GM12891 (cell line): ENCODE results near the gene PXDN.

ENCODE experiments used
- PAX5 ChIP-seq: IDR thresholded peaks from 2 replicates; pipeline ENCODE4 v1.6.1; 2011; ENCODE audit warnings: low read length, moderate library complexity, mild to moderate bottlenecking; ENCODE audit not compliant: insufficient read depth, severe bottlenecking
- POLR2A ChIP-seq: IDR thresholded peaks from 2 replicates; pipeline ENCODE4 v1.6.1; 2011; ENCODE audit warnings: low read depth, low read length, control low read depth

- TF ChIP-seq POLR2A (no peak), PAX5 (no peak)
Observed at GRCh38 chr2:1626271-1626681, 118.0 kb downstream of the PXDN start.
